Chondrocyte (in vitro differentiated cells): ENCODE results near the gene RAPSN. TPM values are rescaled to one million over a fixed set of nuclear protein-coding genes. Genes with fewer than 3 reads are reported as not detected.

Source experiments
- DNase-seq: peaks from one replicate; pipeline ENCODE4 v3.0.0; 2021; ENCODE audit warnings: mixed read lengths, low spot score
- H3K27ac Mint-ChIP-seq: one replicate; pipeline ENCODE4 v1.8.0; 2021; ENCODE audit warnings: mild to moderate bottlenecking, moderate library complexity, mixed read lengths; ENCODE audit not compliant: unreplicated experiment
- H3K27me3 Mint-ChIP-seq: 2 replicates; pipeline ENCODE4 v1.8.0; 2021; ENCODE audit warnings: low read depth, mixed read lengths
- H3K36me3 Mint-ChIP-seq: 2 replicates; pipeline ENCODE4 v1.8.0; 2021; ENCODE audit warnings: low read depth, mixed read lengths
- H3K4me1 Mint-ChIP-seq: 2 replicates; pipeline ENCODE4 v1.8.0; 2021; ENCODE audit warnings: low read depth, mild to moderate bottlenecking, mixed read lengths
- H3K4me3 Mint-ChIP-seq: one replicate; pipeline ENCODE4 v1.8.0; 2021; ENCODE audit warnings: mild to moderate bottlenecking, moderate library complexity, mixed read lengths; ENCODE audit not compliant: unreplicated experiment
- H3K9me3 Mint-ChIP-seq: 2 replicates; pipeline ENCODE4 v1.8.0; 2021; ENCODE audit warnings: low read depth, mixed read lengths
- total RNA-seq: library from RNA; stranded (reverse); gene quantifications from 3 replicates; pipeline ENCODE4 v1.2.1, GENCODE V29; 2021
- TF ChIP-seq, protein P1 (sequence below): fragments of 200-600 bp; sonication (generic); IDR thresholded peaks from 2 replicates; pipeline ENCODE4 v1.5.0; 2021; ENCODE audit warnings: antibody characterized with exemption, mild to moderate bottlenecking, moderate library complexity

Gene RAPSN
- total RNA-seq, 1 donor from 2014 or later: 0.35 TPM

DNA sequence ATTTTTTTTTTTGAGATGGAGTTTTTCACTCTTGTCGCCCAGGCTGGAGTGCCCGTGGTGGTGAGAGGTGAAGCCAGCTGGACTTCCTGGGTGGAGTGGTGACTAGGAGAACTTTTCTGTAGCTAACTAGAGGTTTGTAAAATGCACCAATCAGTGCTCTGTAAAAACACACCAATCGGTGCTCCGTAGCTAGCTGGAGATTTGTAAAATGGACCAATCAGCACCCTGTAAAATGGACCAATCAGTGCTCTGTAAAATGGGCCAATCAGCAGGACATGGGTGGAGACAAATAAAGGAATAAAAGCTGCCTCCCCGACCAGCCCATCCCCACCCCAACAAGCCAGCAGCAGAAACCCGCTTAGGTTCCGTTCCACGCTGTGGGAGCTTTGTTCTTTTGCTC is 4.4 kb upstream of the RAPSN start:
- Mint-ChIP-seq H3K9me3 (no peaks in the 10 kb centered on the region), H3K4me1 (peaks cover 5% of the 10 kb centered on the region), H3K27ac (no peak overlapping the region), H3K27me3 (no peaks in the 10 kb centered on the region), H3K36me3 (no peaks in the 10 kb centered on the region), H3K4me3 (no peak overlapping the region)
- TF ChIP-seq, protein P1, sequence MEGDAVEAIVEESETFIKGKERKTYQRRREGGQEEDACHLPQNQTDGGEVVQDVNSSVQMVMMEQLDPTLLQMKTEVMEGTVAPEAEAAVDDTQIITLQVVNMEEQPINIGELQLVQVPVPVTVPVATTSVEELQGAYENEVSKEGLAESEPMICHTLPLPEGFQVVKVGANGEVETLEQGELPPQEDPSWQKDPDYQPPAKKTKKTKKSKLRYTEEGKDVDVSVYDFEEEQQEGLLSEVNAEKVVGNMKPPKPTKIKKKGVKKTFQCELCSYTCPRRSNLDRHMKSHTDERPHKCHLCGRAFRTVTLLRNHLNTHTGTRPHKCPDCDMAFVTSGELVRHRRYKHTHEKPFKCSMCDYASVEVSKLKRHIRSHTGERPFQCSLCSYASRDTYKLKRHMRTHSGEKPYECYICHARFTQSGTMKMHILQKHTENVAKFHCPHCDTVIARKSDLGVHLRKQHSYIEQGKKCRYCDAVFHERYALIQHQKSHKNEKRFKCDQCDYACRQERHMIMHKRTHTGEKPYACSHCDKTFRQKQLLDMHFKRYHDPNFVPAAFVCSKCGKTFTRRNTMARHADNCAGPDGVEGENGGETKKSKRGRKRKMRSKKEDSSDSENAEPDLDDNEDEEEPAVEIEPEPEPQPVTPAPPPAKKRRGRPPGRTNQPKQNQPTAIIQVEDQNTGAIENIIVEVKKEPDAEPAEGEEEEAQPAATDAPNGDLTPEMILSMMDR: no peak
- DNase-seq: no peak

- H3K4me1 Mint-ChIP-seq: peaks cover 5% of the 10 kb centered on the region
- H3K9me3 Mint-ChIP-seq: no peaks in the 10 kb centered on the region
- DNase-seq: no peak
- no peak overlapping the region for H3K27ac Mint-ChIP-seq
- H3K27me3 Mint-ChIP-seq: no peaks in the 10 kb centered on the region
- no peaks in the 10 kb centered on the region for H3K36me3 Mint-ChIP-seq
- TF ChIP-seq, protein P1: no peak
- H3K4me3 Mint-ChIP-seq: no peak overlapping the region
Observed at GRCh38 chr11:47451990-47452389, 3.1 kb upstream of the RAPSN start.

DNA sequence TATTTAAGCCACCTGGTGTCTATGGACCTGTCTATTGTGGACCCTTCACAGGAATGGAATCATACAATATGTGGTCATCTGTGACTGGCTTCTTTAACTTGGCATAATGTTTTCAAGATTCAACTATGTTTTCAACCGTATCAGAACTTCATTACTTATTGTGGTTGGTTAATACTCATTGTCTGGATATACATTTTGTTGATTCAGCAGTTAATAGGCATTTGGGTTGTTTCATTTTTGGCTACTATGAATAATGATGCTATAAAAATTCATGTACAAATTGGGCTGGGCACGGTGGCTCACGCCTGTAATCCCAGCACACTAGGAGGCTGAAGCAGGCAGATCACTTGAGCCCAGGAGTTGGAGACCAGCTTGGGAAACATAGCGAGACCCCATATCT is 2.5 kb upstream of the RAPSN start:
- peaks cover 5% of the 10 kb centered on the region for H3K4me1 Mint-ChIP-seq
- H3K4me3 Mint-ChIP-seq: no peak overlapping the region
- TF ChIP-seq, protein P1: no peak
- no peak overlapping the region for H3K27ac Mint-ChIP-seq
- DNase-seq: no peak
- no peaks in the 10 kb centered on the region for H3K27me3 Mint-ChIP-seq
- no peaks in the 10 kb centered on the region for H3K9me3 Mint-ChIP-seq
- H3K36me3 Mint-ChIP-seq: no peaks in the 10 kb centered on the region

GRCh38 chr11:47449541-47449940 is 605 bp upstream of the RAPSN start:
- Mint-ChIP-seq H3K4me1 (peaks cover 5% of the 10 kb centered on the region), H3K27ac (no peak overlapping the region), H3K36me3 (no peaks in the 10 kb centered on the region), H3K4me3 (no peak overlapping the region), H3K9me3 (no peaks in the 10 kb centered on the region), H3K27me3 (no peaks in the 10 kb centered on the region)
- DNase-seq: no peak
- TF ChIP-seq, protein P1: no peak

- no peak overlapping the region for H3K27ac Mint-ChIP-seq
- DNase-seq: no peak
- TF ChIP-seq, protein P1: no peak
- no peaks in the 10 kb centered on the region for H3K27me3 Mint-ChIP-seq
- no peak overlapping the region for H3K4me3 Mint-ChIP-seq
- H3K4me1 Mint-ChIP-seq: no peaks in the 10 kb centered on the region
- H3K9me3 Mint-ChIP-seq: no peaks in the 10 kb centered on the region
- no peaks in the 10 kb centered on the region for H3K36me3 Mint-ChIP-seq
Observed at GRCh38 chr11:47447906-47448305, 1.0 kb downstream of the RAPSN start.
